Measurements from ENCODE around the gene OCA2.
"Not testable (repeated sequence)": the region's sequence is repeated elsewhere in the genome, so short reads cannot be mapped to it uniquely, and the experiment has no call there.

Gene OCA2

DNA sequence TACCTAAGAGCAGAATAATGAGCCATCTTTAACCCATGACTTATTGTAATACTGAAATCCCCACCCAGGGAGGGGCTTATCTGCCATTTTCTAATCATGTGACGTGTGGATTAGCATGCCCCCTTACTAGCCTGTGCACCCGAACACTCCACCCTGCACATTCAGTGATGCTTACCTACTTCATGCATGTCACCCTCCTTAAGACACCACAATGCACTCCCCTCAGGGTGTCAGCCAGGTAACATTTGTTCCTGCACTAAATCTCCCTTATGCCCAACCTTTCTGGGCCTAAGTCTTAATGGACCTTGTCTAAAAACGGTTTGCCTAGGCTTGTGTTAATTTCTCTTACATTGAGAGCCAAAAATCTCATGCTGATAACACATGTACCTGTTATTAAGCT lies 336.6 kb downstream of the OCA2 start:
- DNase-seq: no peak

GRCh38 chr15:27757052-27757451 lies 342.1 kb downstream of the OCA2 start:
- no peak for DNase-seq

DNA sequence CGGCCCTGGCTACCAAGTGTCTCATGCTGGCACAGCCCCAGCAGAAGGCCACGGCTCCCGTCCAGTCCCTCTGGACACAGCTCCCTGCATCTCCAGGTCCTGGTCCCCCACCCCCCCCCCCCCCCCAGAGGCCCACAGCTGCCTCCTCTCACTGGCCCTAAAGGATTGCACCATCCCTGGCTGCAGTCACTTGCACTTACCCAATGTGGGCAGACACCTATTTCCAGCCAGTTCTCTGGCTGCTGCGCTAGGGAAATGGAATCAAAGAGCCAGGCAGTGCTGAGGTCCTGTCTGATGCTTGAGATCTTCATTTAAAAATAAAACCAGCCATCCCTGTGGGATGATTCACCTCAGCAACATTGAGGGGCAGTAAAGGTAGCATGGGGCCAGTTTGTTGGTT lies 346.4 kb downstream of the OCA2 start:
- no peak for DNase-seq

DNA sequence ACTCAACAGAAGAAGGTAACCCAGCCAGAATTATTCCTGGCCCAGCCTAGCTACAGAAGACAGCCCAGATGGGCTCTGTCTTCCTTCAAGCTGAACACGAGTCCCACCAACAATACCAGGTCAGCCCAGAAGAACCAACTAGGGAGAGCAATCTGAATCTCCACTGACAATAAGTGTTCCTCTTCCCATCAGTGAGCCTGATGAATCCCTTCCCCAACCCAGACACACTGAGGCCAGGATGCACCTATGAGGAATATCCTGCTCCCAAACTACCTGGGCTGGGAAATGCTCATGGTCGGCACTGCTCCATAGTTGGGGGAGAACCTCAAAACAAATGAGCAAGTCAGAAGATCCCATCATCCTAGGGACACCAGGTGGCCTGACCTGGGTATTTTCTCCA lies 351.1 kb downstream of the OCA2 start:
- no peak for DNase-seq

DNA sequence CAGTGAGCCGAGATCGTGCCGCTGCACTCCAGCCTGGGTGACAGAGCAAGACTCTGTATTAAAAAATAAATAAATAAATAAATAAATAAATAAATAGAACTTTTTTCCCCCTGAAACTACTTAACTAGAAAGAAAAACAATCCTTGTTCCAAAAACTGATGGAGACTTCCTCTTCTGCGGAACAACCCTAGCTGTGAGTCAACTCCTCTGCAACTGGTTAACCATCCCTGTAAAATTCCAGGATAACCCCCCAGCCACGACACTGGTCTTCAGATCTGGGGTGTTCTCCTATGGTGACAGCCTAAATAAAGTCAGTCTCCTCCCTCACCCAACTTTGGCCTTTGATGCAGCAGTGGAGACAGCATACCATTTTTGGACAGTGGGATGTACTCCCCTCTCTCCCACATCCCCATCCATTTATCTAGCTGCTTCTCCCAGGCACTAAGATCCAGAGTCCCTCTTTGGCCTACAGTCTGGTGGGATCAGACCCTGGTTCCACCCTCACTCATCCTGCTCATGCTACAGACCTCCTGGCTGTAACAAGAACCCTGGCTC lies 352.6 kb downstream of the OCA2 start:
- no peak for DNase-seq

DNA sequence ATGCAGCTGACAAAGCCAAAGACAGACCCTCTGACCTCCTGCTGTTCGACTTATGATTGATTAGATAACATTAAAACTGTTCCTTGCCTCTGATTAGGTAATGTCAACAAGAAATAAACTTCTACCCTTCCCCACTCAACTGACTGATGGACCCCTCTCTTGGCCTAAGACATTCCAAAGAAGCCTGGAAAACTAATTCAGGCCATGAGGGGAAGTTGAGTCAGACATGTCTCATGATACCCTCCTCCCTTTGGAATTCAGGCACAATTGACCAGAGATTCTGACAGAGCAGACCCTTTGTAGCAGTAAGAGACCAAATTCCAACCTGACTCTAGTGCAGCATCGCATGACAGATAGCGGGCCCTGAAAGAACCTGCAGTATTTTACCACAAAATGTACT lies 354.5 kb downstream of the OCA2 start:
- no peak for DNase-seq

GRCh38 chr15:27743638-27744037 lies 355.5 kb downstream of the OCA2 start:
- no peak for DNase-seq

DNA sequence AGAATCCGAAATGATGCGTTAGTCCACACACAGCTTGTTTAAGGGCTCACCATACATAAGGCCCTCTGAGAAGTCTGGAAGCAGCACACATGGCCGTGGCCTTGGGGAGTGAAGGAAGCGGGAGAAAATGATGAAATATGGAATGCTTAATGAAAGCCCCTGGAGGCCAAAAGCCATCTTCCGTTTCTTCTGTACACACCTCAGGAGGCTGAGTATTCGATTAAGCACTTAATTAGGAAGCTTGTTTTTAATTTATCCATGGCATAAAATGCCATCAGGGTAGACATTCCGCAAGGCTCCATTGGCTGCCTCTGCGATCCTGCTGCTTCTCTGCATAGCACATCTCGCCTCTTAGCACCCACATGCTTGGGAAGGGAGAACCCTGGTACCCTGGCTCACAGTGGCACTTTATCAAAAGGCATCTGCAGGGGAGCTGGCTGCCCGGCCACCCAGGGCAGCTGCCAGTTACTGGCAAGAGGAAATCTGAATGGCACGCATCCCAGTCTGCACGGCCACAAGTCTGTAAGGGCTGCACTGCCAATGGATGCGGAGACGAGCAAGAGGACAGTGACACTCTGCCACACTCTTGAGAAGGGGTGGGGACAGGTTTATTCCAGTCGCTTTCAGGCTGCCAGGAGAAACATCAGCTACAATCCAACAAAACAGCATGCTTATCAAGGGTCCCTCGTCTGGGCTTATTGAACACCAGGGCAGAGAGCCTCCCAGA lies 356.2 kb downstream of the OCA2 start:
- DNase-seq: no peak

DNA sequence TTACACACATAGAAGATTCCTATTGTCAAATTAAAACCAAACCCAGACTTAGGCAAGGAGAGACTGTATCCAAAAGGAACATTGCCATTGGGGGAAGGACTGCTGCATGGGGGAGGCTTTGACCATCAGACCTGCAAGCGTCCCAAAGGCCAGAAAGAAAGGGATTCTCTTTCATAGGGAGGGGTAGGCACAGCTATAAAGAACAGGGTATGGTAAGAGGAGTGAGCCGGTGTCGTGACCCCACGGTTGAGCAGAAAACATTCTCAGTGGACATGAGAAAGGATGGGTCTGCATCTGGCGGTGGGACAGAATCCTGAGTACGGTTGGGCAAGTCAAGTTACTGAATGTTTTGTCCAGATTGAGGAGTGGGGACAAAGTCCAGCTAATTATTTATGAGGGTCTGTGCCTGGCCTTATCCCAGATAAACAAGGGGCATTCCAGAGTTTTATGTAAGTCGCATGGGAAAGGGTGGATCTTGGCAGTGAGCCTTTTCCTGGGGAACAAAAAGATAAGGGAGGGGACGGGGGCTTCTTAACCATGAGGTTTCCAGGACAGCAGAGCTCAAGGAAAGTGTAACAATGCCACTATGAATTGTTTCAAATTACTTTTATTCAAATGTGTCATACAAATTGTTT lies 357.8 kb downstream of the OCA2 start:
- DNase-seq: no peak

DNA sequence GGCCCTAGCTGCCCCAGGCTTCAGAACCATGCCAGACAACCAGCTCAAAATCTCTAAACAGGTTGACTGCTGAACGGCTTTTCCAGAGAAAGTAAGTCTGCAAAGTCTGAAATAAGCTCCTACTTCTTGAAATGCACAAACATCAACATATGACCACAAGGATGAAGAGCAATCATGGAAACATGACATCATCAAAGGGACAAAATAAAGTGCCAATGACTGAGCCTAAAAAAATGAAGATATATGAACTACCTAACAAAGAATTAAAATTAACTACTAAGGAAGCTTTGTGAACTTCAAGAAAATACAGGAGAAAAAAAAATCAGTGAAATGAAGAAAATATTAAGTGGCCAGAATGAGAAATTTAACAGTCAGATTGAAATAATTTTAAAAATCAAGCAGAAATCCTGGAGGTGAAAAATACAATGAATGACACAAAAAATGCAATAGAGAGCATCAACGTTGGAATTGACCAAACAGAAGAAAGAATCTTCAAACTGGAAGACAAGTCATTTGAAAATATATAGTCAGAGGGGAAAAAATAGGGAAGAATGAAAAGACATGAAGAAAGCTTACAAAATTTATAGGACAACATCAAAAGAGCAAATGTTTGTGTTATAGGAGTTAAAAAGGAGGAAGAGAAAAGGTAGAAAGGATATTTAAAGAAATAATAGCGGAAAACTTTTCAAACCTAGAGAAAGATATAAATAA lies 364.2 kb downstream of the OCA2 start:
- DNase-seq: no peak

- DNase-seq: no peak
These were observed 367.3 kb downstream of the OCA2 start for GRCh38 chr15:27731776-27732175.

DNA sequence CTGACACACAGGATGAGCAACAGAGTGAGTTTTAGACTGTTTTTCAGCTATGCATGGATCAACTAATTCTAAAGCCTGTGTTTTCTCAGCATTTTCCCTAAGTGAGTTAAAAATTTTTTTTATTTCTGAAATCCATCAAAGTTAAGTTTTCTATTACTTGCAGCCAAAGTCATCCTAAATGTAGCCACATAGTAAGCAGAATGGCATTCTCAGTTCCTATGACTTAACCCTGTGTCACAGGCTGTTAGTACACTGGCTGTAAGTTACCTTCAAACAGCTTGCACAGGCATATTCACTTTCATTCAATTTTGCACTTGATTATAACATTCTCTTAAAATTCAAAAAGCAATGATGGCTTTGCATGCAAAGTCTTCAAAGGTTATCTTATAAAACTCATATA lies 368.2 kb downstream of the OCA2 start:
- no peak for DNase-seq

DNA sequence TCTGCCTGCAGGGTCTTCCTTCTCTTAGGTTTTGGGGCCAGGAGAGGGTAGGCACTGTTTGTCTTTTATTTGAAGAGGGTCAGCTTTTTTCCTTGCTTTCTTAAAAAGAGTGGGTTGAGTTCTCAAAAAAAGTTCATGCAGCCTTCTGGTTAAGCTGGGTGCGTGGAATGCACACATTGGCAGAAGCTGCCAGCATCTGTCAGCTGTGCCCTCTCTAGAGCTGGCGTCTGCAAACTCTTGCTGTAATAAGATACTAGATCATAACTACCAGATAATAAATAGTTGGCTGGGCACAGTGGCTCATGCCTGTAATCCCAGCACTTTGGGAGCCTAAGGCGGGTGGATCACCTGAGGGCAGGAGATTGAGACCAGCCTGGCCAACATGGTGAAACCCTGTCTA lies 373.4 kb downstream of the OCA2 start:
- DNase-seq: no peak

- DNase-seq: no peak
These were observed 375.3 kb downstream of the OCA2 start for GRCh38 chr15:27723821-27724220.

DNA sequence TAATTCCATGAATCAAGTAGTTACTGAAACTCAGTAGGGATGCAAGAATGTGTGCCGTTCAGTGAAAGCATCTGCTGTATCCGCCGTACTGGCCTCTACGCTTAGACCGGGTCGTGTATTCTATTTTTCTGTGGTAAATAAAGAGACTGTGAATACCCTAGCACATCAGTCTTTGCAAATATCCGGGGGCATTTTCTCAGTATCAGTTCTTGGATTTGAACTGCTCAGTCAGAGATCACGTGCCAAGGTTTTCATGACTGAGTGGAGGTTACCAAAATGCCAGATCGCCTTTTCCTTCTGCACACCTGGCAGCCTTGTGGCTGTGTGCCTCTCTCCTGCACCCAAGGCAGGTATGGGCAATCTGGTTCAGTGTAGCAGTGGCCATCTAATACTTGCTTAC lies 377.0 kb downstream of the OCA2 start:
- DNase-seq: no peak

GRCh38 chr15:27714675-27715074 lies 384.4 kb downstream of the OCA2 start:
- DNase-seq: no peak

DNA sequence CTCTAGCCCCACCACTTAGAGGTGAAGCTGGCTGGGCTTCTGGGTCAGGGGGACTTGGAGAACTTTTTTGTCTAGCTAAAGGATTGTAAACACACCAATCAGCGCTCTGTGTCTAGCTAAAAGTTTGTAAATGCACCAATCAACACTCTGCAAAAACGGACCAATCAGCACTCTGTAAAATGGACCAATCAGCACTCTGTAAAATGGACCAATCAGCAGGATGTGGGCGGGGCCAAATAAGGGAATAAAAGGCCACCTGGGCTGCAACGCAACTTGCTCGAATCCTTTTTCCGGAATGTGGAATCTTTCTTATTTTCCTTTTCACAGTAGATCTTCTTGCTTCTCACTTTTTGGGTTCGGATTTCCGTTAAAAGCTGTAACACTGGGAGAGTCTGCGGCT lies 385.3 kb downstream of the OCA2 start:
- not testable (repeated sequence) for DNase-seq

- no peak for DNase-seq
These were observed 391.9 kb downstream of the OCA2 start for GRCh38 chr15:27707257-27707656.

DNA sequence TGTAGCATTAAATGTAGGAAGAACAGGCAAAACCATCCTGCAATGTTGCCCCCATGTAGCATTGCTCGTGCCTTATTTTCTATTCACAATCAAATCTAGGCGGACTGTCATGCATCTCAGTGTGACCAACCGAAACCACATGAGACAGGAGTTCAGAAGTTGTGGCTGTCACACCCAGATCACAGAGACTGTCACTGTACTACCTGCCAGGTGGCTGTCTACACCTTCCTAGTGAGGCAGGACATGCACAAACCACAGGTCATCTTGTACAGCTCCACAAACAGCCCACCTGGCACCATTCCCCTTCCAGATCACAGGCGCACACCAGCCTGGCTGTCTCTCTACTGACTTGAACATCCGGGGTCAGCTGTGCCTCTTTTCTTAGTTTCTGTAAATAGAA lies 392.8 kb downstream of the OCA2 start:
- no peak for DNase-seq

- no peak for DNase-seq
These were observed 394.1 kb downstream of the OCA2 start for GRCh38 chr15:27705056-27705455.

Measured in CD4-positive, alpha-beta T cell treated with Interleukin-6 for 4 hours (primary cell).